IPS-18a (cell line): ENCODE data around the gene HS2ST1.

Source experiments
- H3K27ac ChIP-seq: one replicate; pipeline ENCODE4 v1.5.1; 2013; ENCODE audit warnings: low read length
- H3K27me3 ChIP-seq: one replicate; pipeline ENCODE4 v1.6.1; 2013; ENCODE audit warnings: mild to moderate bottlenecking, low read length; ENCODE audit not compliant: control insufficient read depth, insufficient read depth
- H3K36me3 ChIP-seq: one replicate; pipeline ENCODE4 v1.6.1; 2013; ENCODE audit warnings: low read depth, low read length; ENCODE audit not compliant: control insufficient read depth
- H3K4me1 ChIP-seq: one replicate; pipeline ENCODE4 v1.6.1; 2013; ENCODE audit warnings: low read depth, low read length; ENCODE audit not compliant: control insufficient read depth
- H3K4me3 ChIP-seq: one replicate; pipeline ENCODE4 v1.5.1; 2013; ENCODE audit warnings: low read length
- H3K9ac ChIP-seq: one replicate; pipeline ENCODE4 v1.6.1; 2013; ENCODE audit warnings: mild to moderate bottlenecking, low read length, moderate library complexity
- H3K9me3 ChIP-seq: one replicate; pipeline ENCODE4 v1.6.1; 2013; ENCODE audit warnings: low read depth, low read length; ENCODE audit not compliant: control insufficient read depth

Gene HS2ST1

DNA sequence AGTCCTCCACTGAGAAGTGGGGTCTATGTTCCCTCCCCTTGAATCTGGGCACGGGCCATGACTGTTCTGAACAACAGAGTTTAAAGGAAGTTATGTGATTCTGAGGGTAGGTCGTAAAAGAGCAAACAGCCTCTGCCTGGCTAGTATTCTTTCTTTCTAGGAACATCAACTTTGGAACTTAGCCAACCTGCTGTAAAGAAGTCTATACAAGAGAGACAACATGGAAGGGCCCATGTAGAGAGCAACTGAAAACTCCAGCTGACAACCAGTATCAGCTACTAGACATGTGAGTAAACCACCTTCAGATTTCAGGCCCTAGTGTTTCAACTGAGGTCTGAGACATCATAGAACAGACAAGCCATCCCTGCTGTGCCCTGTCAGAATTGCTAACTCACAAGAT, 8.0 kb upstream of the HS2ST1 start:
- no peak overlapping the region for H3K9ac ChIP-seq
- no peaks in the 10 kb centered on the region for H3K27me3 ChIP-seq
- peaks cover 4% of the 10 kb centered on the region for H3K4me1 ChIP-seq
- H3K9me3 ChIP-seq: no peaks in the 10 kb centered on the region
- no peak overlapping the region for H3K4me3 ChIP-seq
- no peak overlapping the region for H3K27ac ChIP-seq
- H3K36me3 ChIP-seq: peaks cover 28% of the 10 kb centered on the region

GRCh38 chr1:86912281-86912900, 2.0 kb upstream of the HS2ST1 start:
- H3K9ac ChIP-seq: peak overlapping the region; percentile 89
- no peak overlapping the region for H3K27ac ChIP-seq
- H3K27me3 ChIP-seq: no peaks in the 10 kb centered on the region
- peaks cover under 1% of the 10 kb centered on the region for H3K36me3 ChIP-seq
- peak overlapping the region; percentile 88 for H3K4me3 ChIP-seq
- peaks cover 10% of the 10 kb centered on the region for H3K4me1 ChIP-seq
- H3K9me3 ChIP-seq: no peaks in the 10 kb centered on the region

GRCh38 chr1:86913399-86913895, 988 bp upstream of the HS2ST1 start:
- H3K27ac ChIP-seq: peak overlapping the region; percentile 98
- no peaks in the 10 kb centered on the region for H3K36me3 ChIP-seq

DNA sequence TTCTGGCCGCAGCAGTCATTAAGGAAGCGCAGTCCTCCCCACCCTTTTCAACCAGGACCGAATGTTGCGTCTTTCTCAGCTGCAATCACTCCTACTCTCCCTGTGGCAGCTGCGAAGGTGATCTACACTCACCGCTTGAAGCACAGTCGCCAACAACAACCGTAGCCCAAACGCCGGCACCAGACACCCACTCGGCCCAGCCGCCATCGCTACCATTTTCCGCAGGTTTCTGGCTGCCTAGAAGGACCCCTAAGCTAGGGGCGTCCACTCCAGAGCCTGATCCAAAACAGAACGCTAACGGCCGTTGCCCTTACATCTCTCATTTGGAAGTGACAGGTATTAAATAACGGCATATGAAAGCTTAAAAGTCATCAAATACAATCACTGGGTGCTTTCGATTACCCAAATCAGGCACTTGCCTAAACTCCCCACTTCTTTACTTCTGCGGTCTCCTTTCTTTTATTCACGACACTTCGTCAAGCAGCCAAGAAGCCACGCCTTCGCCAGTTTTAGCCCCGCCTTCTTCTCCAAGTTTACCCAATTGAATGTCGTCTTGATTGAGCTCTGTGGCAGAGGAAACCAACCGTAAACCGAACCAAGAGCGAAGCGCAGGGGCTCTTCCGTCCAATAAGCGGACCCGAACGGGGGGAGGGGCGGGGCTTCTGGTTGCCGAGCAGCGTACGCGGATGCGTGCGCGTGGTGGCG, 387 bp upstream of the HS2ST1 start, which contains the start of gene SELENOF:
SELENOF (minus strand) TSS at position 231 of the 705 bp plus-strand sequence; CDS start at position 216, 15 bp downstream.
- Histone ChIP-seq H3K27me3 (no peaks in the 10 kb centered on the region), H3K27ac (peak within 1 kb of the TSS; percentile 98)

More at GRCh38 chr1:86913399-86913895, 988 bp upstream of the HS2ST1 start:
- Histone ChIP-seq H3K4me3 (peak overlapping the region; percentile 88), H3K9ac (peak overlapping the region; percentile 89), H3K9me3 (no peaks in the 10 kb centered on the region), H3K27me3 (no peaks in the 10 kb centered on the region), H3K4me1 (peaks cover 10% of the 10 kb centered on the region)

GRCh38 chr1:86914998-86915736, 732 bp downstream of the HS2ST1 start:
- Histone ChIP-seq H3K27me3 (no peaks in the 10 kb centered on the region), H3K4me3 (peak overlapping the region; percentile 71), H3K9ac (peak overlapping the region; percentile 84), H3K27ac (peak overlapping the region; percentile 47), H3K9me3 (no peaks in the 10 kb centered on the region), H3K4me1 (peaks cover 10% of the 10 kb centered on the region), H3K36me3 (no peaks in the 10 kb centered on the region)

More for the DNA sequence above, 387 bp upstream of the HS2ST1 start, which contains the start of gene SELENOF:
- peak within 1 kb of the TSS; percentile 88 for H3K4me3 ChIP-seq
- peak within 1 kb of the TSS; percentile 89 for H3K9ac ChIP-seq
- H3K4me1 ChIP-seq: peaks cover 10% of the 10 kb centered on the region
- H3K36me3 ChIP-seq: no peaks in the 10 kb centered on the region
- no peaks in the 10 kb centered on the region for H3K9me3 ChIP-seq

GRCh38 chr1:86915737-86916235, 1.4 kb downstream of the HS2ST1 start:
- H3K4me3 ChIP-seq: peak overlapping the region; percentile 71
- no peaks in the 10 kb centered on the region for H3K9me3 ChIP-seq
- H3K36me3 ChIP-seq: no peaks in the 10 kb centered on the region
- H3K9ac ChIP-seq: peak overlapping the region; percentile 84
- H3K27me3 ChIP-seq: no peaks in the 10 kb centered on the region
- H3K27ac ChIP-seq: no peak overlapping the region
- peaks cover 10% of the 10 kb centered on the region for H3K4me1 ChIP-seq

- no peak overlapping the region for H3K4me3 ChIP-seq
- H3K27ac ChIP-seq: no peak overlapping the region
- no peak overlapping the region for H3K9ac ChIP-seq
- no peaks in the 10 kb centered on the region for H3K27me3 ChIP-seq
- H3K36me3 ChIP-seq: no peaks in the 10 kb centered on the region
- H3K4me1 ChIP-seq: peaks cover 10% of the 10 kb centered on the region
- peaks cover under 1% of the 10 kb centered on the region for H3K9me3 ChIP-seq
Observed at GRCh38 chr1:86916752-86917151, 2.3 kb downstream of the HS2ST1 start.

- Histone ChIP-seq H3K4me1 (no peaks in the 10 kb centered on the region), H3K27ac (no peak overlapping the region), H3K9me3 (peaks cover 16% of the 10 kb centered on the region), H3K9ac (no peak overlapping the region), H3K4me3 (no peak overlapping the region), H3K27me3 (no peaks in the 10 kb centered on the region), H3K36me3 (no peaks in the 10 kb centered on the region)
Observed at GRCh38 chr1:86922445-86922844, 8.0 kb downstream of the HS2ST1 start.

GRCh38 chr1:86924324-86924960, 10.0 kb downstream of the HS2ST1 start:
- Histone ChIP-seq H3K9me3 (peaks cover 16% of the 10 kb centered on the region), H3K9ac (no peak overlapping the region), H3K27me3 (no peaks in the 10 kb centered on the region), H3K36me3 (no peaks in the 10 kb centered on the region), H3K27ac (no peak overlapping the region), H3K4me1 (no peaks in the 10 kb centered on the region), H3K4me3 (no peak overlapping the region)

GRCh38 chr1:86925742-86926141, 11.3 kb downstream of the HS2ST1 start:
- Histone ChIP-seq H3K4me3 (no peak overlapping the region), H3K9ac (no peak overlapping the region), H3K9me3 (peaks cover 16% of the 10 kb centered on the region), H3K4me1 (peaks cover 5% of the 10 kb centered on the region), H3K27me3 (no peaks in the 10 kb centered on the region), H3K36me3 (no peaks in the 10 kb centered on the region), H3K27ac (no peak overlapping the region)

DNA sequence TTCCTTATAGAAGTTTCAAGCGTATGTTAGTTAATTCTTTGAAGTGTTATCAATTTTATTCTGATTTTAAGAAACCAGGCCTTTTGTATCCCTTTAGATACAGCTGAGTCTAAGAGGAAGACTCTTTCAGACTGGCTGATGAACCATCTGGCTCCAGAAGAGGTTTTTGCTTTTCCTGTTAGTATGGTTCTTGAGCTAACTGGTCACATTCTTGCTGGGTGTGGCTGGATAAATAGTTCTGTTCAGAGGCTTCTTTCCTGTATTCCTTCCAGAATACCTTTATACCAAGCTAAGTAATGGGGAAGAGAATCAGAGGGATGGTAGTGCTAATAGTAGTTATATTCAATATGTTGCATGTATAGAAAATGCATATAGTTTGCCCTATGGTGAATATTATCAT, 12.4 kb downstream of the HS2ST1 start:
- H3K4me3 ChIP-seq: no peak overlapping the region
- peaks cover 9% of the 10 kb centered on the region for H3K4me1 ChIP-seq
- no peak overlapping the region for H3K27ac ChIP-seq
- H3K27me3 ChIP-seq: no peaks in the 10 kb centered on the region
- H3K36me3 ChIP-seq: no peaks in the 10 kb centered on the region
- peaks cover 14% of the 10 kb centered on the region for H3K9me3 ChIP-seq
- H3K9ac ChIP-seq: no peak overlapping the region
